ENCODE data around the gene PARVA. TPM values are rescaled to one million over a fixed set of nuclear protein-coding genes. Genes with fewer than 3 reads are reported as not detected.

PARVA gene
- total and polyA plus RNA-seq, 2 of the 8 experiments (the other 6 are each of a cell fraction or from before 2014, with no cell fraction given), result 3.1 to 13.5 TPM

DNA sequence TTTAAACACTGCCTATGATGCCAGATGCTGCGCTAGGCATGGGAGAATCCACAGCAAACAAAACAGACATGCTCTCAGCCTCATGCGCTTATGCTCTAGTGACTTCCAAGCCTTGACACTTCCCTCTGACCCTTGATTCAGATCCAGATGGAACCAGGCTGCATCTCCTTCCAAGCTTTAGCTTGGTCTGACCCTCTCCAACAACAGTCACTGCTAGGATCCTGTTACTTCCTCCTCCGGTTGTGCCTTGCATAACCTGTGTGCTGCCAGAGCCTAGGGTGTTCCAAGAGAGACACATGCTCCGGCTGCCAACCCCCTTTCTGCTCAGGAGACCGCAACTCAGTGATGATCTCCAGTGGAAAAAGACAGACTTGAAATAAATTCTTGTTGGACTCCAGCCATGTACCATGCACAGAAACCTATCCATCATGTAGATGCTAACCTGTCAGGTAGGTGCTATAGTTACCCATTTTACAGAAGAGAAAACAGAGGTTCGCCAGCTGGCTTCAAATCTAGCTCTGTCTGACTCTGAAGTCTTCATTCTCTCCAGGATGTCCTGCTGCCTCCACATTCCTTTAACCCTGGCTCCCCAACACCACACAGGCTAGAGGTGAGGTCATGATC is 160.5 kb downstream of the PARVA start:
- no peak overlapping the region for H3K14ac ChIP-seq (ENCODE audit: insufficient read length)
- no peak overlapping the region for H3K4ac ChIP-seq (replicated peaks; ENCODE audit: insufficient read length, low read depth, low read length)
- H3K79me1 ChIP-seq (ENCODE audit: low read depth, low read length), result no peaks in the 10 kb centered on the region
- H2BK120ac ChIP-seq (replicated peaks; ENCODE audit: low read depth, low read length), result no peak overlapping the region
- H3K79me2 ChIP-seq (ENCODE audit: control insufficient read depth in 1 of 2, insufficient read depth in 2 of 2, low read length in 2 of 2), result no peaks in the 10 kb centered on the region
- H3K18ac ChIP-seq (ENCODE audit: extremely low read depth, low read length), result no peak overlapping the region
- POLR2A ChIA-PET (ENCODE audit: partially characterized antibody), result no interaction called here
- H3K4me2 ChIP-seq (ENCODE audit: insufficient read depth in 1 of 2, low read depth in 2 of 2, low read length in 2 of 2), result no peak overlapping the region
- CTCF ChIA-PET (ENCODE audit: partially characterized antibody), result interaction anchor here (1.0 to 1.3 kb wide), 2 partner anchors 11 to 134 kb away, joined by 3 read pairs; no protein-coding TSS in a partner anchor
- no peak overlapping the region for H4K5ac ChIP-seq (ENCODE audit: insufficient read length, low read depth, low read length)
- H2AFZ ChIP-seq (ENCODE audit: low read length), result no peak overlapping the region
- H3K9ac ChIP-seq (replicated peaks in 1 of 4; ENCODE audit: extremely low read depth in 1 of 4, low read depth in 3 of 4, low read length in 3 of 4), result no peak overlapping the region
- TF ChIP-seq MAFK (IDR thresholded peaks at IDR 0.05; ENCODE audit: low read depth, low read length) (no peak), USF2 (IDR thresholded peaks at IDR 0.05; ENCODE audit: low read length) (no peak)
- no peak overlapping the region for H3K56ac ChIP-seq (replicated peaks; ENCODE audit: insufficient read length, low read depth, low read length)
- H3K23me2 ChIP-seq (ENCODE audit: low read depth, low read length), result no peaks in the 10 kb centered on the region
- no peaks in the 10 kb centered on the region for H3K36me3 ChIP-seq (ENCODE audit: control insufficient read depth in 2 of 4, insufficient read depth in 4 of 4, low read length in 3 of 4)
- no peak overlapping the region for H2BK5ac ChIP-seq (ENCODE audit: low read depth, low read length)
- no peaks in the 10 kb centered on the region for H3K27me3 ChIP-seq (replicated peaks in 1 of 4; ENCODE audit: control insufficient read depth in 3 of 4, extremely low read depth in 1 of 4, insufficient read depth in 3 of 4, low read length in 3 of 4)
- H2BK12ac ChIP-seq (ENCODE audit: low read depth, low read length), result no peak overlapping the region
- FAIRE-seq, result no peak
- H3K4me1 ChIP-seq (replicated peaks in 1 of 4; ENCODE audit: control insufficient read depth in 3 of 4, insufficient read depth in 4 of 4, low read length in 3 of 4), result no peaks in the 10 kb centered on the region
- WGBS, 2 experiments (ENCODE audit: extremely low coverage in 1 of 2, insufficient coverage in 1 of 2, insufficient read length in 1 of 2, insufficient replicate concordance in 2 of 2, low coverage in 1 of 2, low lambda C conversion rate in 2 of 2, missing lambda C conversion rate in 1 of 2), result 88% methylated on average over 6 of the region's 6 CpGs; no CpG with 5 or more reads in 1 of the 2 experiments
- no peak overlapping the region for H3K23ac ChIP-seq (ENCODE audit: insufficient read length)
- no peak for DNase-seq (ENCODE audit: low read depth in 1 of 2, low spot score in 2 of 2)
- H4K20me1 ChIP-seq (replicated peaks in 1 of 2; ENCODE audit: control insufficient read depth in 1 of 2, insufficient read depth in 2 of 2, low read length in 2 of 2), result no peaks in the 10 kb centered on the region
- H2AK5ac ChIP-seq (ENCODE audit: low read depth, low read length), result no peak overlapping the region
- H3K27ac ChIP-seq (ENCODE audit: low read depth, low read length), result no peak overlapping the region
- no peak overlapping the region for H4K91ac ChIP-seq (replicated peaks; ENCODE audit: insufficient read length, low read length)
- no peaks in the 10 kb centered on the region for H3K9me3 ChIP-seq (ENCODE audit: insufficient read depth in 2 of 2, low read depth in 1 of 2, low read length in 1 of 2)
- no peak overlapping the region for H4K8ac ChIP-seq (ENCODE audit: extremely low read depth, insufficient read depth, low read length)
- H2BK20ac ChIP-seq (ENCODE audit: low read length), result no peak overlapping the region
- H3K4me3 ChIP-seq (ENCODE audit: extremely low read depth in 1 of 4, insufficient read depth in 2 of 4, low read depth in 3 of 4, low read length in 4 of 4), result no peak overlapping the region
- no peak overlapping the region for H2BK15ac ChIP-seq (ENCODE audit: low read length)

Measured in H1 (cell line).